Measurements from ENCODE around the gene GH1.
"Not testable (repeated sequence)": the region's sequence is repeated elsewhere in the genome, so short reads cannot be mapped to it uniquely, and the experiment has no call there.

GH1 gene

GRCh38 chr17:63918789-63919305, at the start of gene GH1:
Gene GH1, minus strand, starts transcription at chr17:63918839. Its CDS starts 63 bp downstream, at chr17:63918776.
- DNase-seq (ENCODE audit: low read depth), result not testable (repeated sequence)

GRCh38 chr17:63967953-63968352, 49.3 kb upstream of the GH1 start:
- no peak for DNase-seq (ENCODE audit: low read depth)

GRCh38 chr17:63966646-63967264, 48.1 kb upstream of the GH1 start:
- DNase-seq (ENCODE audit: low read depth), result no peak

GRCh38 chr17:63963123-63963522, 44.5 kb upstream of the GH1 start:
- DNase-seq (ENCODE audit: low read depth), result no peak

- no peak for DNase-seq (ENCODE audit: low read depth)
These were observed 43.7 kb upstream of the GH1 start for GRCh38 chr17:63962298-63962744.

GRCh38 chr17:63961355-63962212, 42.9 kb upstream of the GH1 start:
- peak; percentile 43 for DNase-seq (ENCODE audit: low read depth)

- DNase-seq (ENCODE audit: low read depth), result no peak
These were observed 41.8 kb upstream of the GH1 start for GRCh38 chr17:63960430-63960829.

- no peak for DNase-seq (ENCODE audit: low read depth)
These were observed 41.4 kb upstream of the GH1 start for GRCh38 chr17:63960006-63960405.

GRCh38 chr17:63956296-63956920, 37.8 kb upstream of the GH1 start:
- no peak for DNase-seq (ENCODE audit: low read depth)

GRCh38 chr17:63955791-63956190, 37.2 kb upstream of the GH1 start:
- no peak for DNase-seq (ENCODE audit: low read depth)

- no peak for DNase-seq (ENCODE audit: low read depth)
These were observed 36.6 kb upstream of the GH1 start for GRCh38 chr17:63955232-63955631.

GRCh38 chr17:63954402-63955063, 35.9 kb upstream of the GH1 start:
- DNase-seq (ENCODE audit: low read depth), result no peak

- DNase-seq (ENCODE audit: low read depth), result no peak
These were observed 32.6 kb upstream of the GH1 start for GRCh38 chr17:63950940-63951907.

GRCh38 chr17:63949576-63950250, 31.1 kb upstream of the GH1 start:
- no peak for DNase-seq (ENCODE audit: low read depth)

- no peak for DNase-seq (ENCODE audit: low read depth)
These were observed 29.9 kb upstream of the GH1 start for GRCh38 chr17:63948521-63948920.

- no peak for DNase-seq (ENCODE audit: low read depth)
These were observed 29.2 kb upstream of the GH1 start for GRCh38 chr17:63947711-63948330.

GRCh38 chr17:63946440-63947363, 28.1 kb upstream of the GH1 start:
- peak; percentile 52 for DNase-seq (ENCODE audit: low read depth)

GRCh38 chr17:63945784-63946439, 27.3 kb upstream of the GH1 start:
- DNase-seq (ENCODE audit: low read depth), result no peak
